Fibroblast of upper back skin (primary cell): ENCODE measurements around the gene ZNF407.

Experiments
- DNase-seq: peaks from one replicate; pipeline ENCODE4 v3.0.0-alpha.2; 2013

The ZNF407 gene

DNA sequence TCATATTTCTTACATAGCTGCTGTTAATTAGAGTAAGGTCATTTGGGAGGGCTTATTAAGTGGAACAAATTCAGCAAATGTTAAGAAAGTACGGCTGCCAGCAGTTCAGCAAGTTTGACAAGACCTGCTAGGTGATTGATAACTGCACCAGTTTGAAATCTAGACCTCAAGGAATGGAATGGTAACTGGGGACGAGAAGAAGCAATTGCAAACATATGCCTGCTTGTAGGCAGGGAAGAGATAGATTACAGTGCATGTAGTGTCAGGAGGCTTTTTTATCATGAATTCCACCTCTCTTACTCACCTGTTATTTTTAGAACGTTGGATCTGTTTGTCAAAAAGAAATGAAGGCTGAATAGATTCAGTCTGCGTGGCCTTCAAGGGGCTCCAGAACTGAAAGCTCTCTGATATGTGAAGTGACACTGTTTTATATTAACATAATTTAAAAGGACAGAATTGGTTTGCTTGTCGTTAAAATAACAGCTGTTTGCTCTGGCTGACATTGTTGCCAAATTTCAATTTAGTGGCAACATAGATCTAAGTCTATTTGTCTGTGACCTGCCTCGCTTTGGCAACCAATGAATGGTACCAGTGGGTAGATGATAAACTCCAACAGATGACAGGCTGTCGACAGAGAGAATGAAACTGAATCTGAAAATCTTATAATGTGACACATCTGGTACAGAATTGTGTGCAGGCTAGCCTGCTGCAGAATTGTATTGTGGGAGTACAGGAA lies 199.3 kb downstream of the ZNF407 start:
- DNase-seq: peak; percentile 91

DNA sequence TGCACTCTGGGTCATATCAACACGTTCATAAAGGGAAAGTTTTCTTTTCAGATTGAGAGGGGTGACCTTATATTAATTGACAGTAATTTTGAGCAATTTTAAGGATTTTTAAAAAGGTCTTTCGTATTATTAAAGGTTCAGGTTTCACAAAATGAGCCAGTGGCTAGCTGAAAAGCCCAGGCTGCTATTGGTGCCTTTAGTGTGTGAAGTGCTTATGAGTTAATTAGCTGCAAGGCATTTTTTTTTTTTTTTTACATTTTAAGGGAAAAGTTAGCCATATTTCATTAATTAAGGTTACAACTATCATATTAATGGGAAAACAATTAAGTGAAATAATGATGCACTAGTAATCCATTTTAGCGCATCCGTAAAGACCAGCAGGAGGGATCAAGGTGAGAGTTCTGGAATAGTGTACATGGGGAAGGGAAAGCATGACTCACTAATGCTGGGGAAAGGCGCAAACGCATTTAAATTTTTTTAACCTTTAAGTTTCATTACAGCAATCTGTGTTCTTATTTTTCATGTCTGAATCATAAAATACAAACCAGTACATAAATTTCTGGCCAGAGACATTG lies 200.0 kb downstream of the ZNF407 start:
- peak; percentile 19 for DNase-seq

DNA sequence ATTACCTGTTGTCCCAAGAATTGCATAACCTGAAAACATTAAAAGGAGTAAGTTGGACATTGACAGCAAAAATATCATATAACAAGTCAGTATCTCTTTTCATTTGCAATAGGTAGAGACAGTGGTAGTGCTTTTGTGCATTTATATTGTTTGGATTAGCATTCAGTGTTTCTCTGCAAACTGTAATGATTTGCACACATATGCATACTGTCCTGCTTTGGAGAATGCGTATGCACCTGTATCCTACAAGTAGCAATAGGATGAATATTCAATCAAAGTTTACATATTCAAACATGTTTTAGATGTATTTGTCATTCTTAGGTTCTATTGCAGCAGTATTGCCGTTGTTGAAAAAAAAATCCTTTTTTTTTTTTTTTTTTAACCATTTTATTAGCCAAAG lies 201.9 kb downstream of the ZNF407 start:
- no peak for DNase-seq

DNA sequence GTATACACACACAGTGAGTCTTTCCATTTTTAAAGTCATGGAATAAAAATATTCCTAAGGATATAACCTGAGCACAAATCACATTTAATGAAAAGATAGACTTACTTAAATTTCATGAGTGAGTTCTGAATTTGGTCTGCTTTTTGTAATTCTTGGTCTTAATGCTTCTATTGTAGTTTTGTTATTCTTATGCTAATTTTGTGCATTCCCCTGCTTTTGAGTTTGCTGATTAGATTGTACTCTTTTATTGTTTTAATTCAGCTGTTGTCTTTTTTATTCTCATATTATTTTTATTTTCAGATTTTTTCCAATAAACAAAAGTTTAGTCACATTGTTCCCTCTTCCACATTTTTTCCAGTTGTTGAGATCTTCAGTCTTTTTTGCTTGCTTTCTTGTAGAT lies 202.4 kb downstream of the ZNF407 start:
- DNase-seq: no peak

DNA sequence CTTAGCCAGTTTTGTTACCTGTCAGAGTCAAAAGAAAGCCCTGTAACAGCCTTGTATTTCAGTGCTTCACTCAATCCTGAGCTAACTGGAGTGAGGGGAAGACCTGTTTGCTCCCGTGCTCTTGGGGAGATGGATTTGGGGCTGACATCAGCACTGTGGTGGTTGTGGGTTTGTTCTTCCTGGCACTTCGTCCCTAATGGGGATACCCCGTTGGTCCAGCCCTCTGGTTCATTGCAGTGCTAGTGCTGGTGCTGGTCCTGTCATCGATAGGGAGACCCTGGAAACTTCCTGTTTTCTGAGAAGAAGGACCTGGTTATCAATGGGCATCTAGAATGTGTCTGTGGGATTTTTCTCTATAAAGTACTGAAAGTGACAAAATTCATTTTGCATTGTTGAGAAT lies 205.4 kb downstream of the ZNF407 start:
- DNase-seq: no peak

DNA sequence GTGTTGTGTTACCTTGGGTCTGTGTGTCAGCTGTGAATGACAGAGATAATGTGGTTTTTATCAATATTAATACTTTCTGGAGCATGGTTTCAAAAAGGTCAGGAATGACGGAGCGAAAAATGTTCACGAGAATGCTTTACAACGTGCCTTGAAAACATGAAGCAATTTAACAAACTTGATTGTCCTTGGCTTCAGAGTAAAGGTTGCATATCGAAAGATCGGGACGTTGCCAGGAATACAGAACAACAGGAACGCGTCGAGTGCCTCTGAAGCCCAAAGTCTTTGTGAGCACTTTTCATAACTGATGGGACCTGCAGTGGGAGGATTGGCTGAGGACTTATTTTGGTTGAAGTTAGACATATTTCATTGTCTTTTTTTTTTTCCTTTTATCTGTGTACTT lies 206.1 kb downstream of the ZNF407 start:
- no peak for DNase-seq

DNA sequence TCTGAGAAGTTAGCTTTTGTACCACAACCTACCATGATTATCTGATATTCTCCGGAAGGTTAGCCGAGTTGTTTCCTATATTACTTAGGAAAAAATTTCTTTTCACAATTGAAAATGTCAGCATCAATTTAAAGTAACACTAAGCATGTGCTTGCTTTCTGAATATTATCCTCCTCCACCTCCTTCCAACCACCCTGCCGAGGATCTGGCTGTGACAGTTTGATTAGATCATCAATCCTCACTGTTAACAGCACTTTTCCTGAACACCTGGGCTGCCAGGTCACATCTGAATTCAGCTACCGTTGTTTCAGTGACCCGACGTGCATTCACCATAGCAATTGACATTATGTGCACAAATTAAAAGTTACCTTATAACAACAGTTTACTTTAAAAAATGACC lies 207.0 kb downstream of the ZNF407 start:
- DNase-seq: no peak

DNA sequence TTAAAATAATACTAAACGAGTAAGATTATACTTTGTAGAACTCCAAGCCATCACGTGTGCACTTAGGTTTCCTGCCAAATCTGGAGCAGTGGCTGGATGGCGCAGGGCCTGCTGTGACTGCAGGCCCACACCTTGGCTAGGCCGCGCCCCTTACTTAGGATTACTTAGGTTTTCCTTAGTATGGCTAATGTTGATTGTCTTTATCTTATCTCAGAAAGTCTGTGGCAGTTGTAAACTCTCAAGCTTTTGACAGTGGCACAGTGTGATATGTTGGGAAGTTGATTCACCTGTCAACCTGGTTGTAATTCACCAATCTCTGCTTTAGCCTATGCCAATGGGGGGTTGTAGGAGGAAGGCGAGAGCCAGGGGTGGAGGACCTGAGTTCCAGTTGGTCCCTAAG lies 208.4 kb downstream of the ZNF407 start:
- no peak for DNase-seq

DNA sequence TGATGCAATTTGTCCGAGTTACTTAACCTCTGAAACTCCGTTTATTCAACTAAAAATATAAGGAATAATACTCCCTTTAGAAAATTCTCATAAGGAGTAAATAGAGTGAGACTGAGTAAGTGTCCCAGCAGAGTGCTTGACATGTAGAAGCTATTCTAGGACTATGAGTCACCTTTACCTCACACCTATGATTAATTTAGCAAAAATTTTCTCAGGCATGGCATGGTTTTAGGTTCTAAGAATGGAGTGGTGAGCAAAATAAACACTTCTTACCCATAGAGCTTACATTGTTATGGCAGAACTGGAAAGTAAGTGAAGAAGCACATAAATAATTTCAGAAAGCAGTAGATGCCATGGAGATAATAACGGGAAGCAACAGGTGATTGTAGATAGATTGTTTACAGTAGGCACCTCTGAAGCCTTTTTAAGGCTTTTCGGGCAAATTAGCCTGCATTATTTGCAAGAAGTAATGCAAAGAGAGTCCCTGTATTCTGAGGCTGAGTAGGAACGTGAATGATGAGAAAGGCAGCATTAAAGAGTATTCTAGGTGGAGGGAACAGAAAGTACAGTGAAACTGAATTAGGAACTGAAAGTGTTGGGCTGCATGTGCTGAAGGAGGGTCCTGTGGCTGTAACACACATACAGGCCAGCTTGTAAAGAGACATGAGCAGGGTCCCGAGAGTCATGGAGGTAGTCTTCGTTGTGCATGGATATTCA lies 209.2 kb downstream of the ZNF407 start:
- DNase-seq: peak; percentile 81

DNA sequence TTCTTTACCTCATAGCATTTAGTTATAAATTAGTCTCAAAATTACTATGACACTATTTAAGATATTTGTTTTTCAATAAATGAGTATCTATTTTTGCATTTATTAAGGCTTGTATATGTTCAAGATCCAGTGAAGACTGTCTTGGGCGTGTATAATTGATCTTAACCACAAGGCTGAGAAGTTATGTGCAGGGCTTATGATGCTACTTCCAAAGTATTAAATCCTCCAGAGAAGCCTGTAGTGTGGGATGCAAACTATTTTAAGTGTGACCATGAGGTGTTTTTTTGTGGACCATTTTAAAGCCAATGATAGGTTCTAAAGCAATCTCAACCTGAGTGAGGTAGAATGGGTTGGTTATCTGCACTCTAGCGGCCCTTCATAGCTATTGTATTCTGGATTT lies 219.9 kb downstream of the ZNF407 start:
- DNase-seq: peak; percentile 47

DNA sequence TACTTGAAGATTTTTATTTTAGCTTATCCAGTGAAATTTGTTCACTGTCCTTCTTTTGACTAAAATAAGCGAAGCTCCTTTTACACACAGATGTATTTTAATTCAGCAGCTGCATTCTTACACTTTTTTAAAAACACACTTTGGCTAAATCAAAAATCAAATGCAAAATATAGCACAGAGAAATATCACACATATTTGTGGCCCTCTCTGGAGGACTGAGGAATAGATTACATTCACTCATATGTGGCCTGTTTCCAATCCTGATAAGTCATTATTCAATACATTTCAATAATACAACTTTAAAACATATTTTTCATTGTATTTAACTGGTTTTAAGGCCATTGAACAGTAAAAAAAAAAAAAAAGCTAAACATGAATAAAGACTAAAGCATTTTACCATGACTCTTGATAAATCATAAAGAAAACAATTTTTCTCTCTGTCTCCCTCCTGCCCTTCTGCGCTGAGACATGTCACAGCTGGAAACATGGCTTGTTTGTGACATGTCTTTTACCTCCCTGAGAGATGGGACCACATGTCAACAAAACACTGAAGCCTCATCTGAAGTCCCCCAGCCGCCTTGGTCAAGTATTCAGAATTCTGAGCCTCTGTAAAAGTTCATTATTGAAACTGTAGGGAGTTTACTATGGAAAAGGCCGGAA lies 221.0 kb downstream of the ZNF407 start:
- peak; percentile 41 for DNase-seq

DNA sequence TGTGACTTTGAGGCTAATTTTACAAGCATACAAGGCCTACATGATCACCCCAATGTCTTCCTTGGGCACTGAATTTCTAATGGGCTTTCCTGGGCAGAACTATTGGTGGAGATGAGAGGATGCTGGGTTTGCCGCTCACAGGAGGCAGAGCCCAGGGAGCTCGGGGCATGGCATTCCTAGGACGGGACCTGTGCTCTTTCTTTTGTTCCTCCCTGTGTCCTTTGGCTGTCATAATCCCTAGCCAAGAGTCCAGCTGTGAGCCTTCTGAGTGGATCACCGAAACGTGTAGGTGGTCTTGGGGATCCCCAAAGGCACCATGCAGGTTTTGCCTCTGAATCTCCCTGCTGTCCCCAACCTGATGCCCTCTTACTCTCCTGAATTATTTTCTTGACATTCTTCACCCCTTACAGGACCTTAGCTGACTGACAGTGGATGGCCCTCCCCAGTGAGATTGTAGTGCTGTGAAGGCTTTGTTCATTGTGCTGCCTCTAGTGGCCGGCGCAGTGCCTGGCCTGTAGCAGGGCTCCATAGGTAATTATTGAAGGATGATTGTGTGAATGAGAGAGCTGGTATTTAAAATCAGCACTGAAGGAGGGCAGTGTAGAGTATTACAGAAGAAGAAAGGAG lies 221.9 kb downstream of the ZNF407 start:
- DNase-seq: no peak

DNA sequence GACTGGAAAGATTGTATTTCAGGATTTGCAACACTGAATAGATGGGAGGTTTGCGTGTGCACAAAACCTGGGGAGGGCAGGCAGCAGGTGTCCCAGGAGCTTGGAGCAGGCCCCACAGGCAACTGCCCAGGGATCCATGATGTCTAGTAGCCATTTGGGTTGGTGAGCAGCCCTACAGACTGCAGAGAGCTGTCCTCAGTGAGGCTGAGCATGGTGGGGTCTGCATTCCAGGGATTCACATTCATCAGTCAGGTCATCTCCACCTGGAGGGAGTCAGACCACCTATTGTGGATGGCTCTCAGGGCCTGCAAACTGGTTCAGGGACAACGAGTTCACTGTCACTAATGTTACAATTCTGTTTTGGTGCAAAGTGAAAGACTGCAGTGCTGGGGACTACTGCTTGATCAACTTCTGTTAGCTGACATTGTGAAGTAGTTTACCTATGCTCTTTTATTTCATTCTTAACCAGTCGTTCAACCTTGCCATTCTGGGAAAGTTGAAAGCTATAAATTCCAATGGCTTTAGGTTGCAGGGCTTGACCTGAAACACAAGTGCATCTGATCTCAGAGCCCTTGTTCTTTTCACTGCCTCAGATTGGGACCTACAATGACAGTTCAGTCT lies 222.6 kb downstream of the ZNF407 start:
- DNase-seq: no peak

DNA sequence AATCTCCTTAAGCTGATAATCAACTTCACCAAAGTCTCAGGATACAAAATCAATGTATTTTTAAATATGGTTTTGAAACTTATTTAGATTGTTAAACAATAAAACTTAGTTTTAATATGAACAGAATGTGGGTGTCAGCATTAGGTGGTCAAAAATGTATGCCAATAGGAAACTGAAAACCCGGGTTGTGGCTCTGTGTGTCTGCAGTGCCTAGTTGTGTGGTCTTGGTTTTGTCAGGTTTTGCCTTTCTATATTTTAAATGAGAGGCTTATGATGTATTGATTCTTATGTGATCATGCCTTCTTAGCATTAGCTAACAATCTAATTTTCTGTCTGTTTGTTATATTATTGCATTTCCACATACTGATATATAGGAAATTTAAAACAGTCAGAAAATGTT lies 227.8 kb downstream of the ZNF407 start:
- DNase-seq: no peak

DNA sequence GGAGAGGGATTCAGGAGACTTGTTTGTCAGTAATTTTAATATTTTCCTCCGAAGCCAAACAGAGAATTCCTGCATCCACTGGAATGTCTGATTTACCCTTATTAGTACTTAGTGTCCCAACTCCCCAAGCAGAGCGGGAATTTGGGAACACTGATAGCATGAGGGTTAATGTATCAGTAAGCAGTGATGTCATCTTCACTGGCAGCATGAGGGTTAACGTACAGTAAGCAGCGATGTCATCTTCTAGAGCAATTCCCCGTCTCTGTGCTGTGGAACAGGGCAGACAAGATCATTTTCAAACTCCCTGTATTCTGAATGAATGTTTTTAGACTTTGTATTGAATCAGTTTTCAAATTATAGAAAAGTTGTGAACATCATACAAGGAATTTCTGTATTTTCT lies 228.9 kb downstream of the ZNF407 start:
- no peak for DNase-seq

DNA sequence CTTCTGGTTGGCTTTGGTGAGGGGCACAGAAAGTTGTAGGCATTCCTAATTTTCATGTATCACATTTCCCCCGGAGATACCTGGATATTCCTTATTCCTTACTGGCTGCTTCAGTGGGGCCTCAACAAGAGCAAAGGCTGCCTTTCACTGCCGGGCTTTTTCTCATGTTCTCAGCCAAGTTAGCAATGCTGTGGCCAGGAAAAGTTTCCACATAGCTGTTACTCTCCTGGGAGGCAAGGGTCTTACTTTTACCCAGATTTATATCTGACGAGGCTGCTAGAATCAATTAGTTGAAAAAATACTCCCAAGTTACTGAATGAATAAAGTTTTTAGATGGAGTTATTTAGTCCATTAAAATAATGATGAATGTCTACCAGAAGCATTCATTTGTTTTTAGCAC lies 230.5 kb downstream of the ZNF407 start:
- DNase-seq: no peak

DNA sequence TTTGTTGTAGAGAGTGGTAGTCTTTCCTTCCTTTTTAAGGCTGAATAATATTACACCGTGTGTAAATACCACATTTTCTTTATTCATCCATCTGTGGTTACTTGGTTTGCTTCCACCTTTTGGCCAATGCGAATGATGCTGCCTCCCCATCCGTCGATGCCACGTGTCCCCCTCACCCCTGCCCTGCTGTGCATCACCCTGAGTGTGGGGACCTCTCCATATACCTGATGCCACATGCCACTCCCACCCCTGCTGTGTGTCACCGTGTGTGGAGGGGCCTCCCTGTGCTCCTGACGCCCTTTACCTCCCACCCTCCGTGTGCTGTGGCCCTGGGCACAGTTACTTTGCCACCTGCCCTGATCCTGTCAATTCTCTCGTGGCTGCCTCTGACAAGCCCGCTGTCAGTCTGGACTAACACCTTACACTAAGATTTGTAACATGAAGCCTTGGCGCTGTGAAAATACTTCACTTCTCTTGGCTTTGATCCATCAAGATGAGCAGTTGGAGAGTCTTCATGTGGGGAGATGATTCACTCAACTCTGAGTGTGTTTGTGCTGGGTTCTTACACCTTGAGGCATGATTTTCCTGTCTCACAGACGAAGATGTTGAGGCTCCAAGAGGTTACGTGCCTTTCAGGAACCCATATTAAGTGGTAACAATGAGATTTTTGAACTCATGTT lies 234.0 kb downstream of the ZNF407 start:
- peak; percentile 36 for DNase-seq

DNA sequence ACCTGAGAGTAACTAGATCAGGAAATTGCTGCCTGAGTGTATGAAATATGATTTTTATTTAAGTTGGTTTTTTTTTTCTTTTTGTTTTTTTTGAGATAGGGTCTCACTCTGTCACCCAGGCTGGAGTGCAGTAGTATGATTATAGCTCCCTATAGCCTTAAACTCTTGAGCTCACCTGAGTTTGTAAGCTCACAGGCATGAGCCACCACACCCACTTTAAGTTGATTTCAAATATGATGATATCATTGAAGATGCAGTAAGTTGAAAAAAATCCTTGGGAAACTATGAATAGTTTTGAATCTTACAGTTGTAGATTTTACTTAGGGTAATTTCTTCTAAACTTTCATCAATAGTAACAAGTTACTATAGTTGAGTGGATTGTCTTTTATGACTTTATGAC lies 234.7 kb downstream of the ZNF407 start:
- no peak for DNase-seq

DNA sequence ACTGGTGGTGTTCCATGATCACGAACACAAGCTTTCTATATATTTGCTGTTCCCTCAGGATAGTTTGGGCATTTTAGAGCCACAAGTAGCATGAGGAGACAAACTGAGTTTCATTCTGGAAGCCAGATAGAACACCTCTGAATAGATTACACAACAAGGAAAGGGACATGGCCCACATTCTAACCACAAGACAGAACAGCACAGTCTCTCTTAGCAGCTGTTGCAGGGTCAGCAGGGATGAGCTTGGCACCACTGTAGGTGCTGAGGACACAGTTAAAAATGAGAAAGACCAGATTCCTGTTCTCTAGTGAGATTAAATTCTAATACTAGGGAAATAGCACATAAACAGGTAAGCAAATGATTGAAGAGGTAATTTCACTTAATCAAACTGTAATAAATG lies 235.3 kb downstream of the ZNF407 start:
- no peak for DNase-seq

DNA sequence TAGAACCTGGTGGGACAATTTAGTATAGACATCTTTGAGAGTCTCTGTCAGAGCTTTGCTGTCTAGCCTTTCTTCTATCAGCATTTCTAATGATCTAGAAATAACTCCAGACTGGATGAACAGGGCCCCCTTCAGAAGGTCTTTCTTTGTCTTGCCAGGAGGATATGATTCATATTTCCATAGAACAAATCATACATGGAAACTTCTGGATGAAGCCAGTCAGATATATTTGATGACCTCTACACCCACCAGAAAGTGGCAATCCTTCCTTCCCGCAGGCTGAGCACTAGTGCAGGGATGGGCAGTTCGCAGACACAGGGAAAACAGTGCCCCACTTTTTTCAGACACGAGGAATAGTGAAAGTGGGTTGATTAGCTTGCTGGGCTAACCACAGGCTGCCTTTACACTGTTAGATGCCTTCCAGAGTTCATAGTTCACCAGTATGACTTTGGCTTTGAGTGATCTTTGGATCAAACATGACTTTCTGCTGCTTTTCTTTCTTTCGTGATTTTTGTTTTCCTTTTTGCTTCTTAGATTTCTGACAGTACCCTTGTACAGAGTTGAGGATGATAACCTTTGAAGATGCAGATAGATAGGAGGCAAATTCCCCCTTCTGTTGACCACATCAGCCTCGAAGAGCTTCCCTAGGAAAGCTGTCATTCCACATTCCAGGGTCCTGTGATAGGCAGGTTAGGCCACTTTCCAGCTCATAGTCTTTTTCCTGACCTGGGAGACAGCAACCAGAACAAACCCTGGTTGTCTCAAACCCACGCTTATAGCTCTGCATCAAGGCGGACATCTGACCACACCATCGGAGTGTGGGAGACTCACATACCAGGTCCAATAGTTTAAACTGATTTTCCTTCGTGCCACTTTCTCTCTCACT lies 237.0 kb downstream of the ZNF407 start:
- DNase-seq: no peak
